GM19351 (cell line): ENCODE measurements around the gene FEM1B.

Source experiments
- ATAC-seq: cut with Tn5 transposase; IDR thresholded peaks from one replicate; pipeline ENCODE4 v1.9.1; 2021; ENCODE audit warnings: mild to moderate bottlenecking, moderate library complexity; ENCODE audit not compliant: unreplicated experiment

Gene FEM1B

GRCh38 chr15:68341760-68342725 lies 64.5 kb downstream of the FEM1B start:
- ATAC-seq: no peak

GRCh38 chr15:68343579-68344225 lies 66.2 kb downstream of the FEM1B start:
- ATAC-seq: no peak

GRCh38 chr15:68344600-68344999 lies 67.1 kb downstream of the FEM1B start:
- no peak for ATAC-seq
